HG03457 (cell line): ENCODE data around the gene GYPA.
A peak's percentile ranks its signal among the peaks of the same experiment; 100 is the strongest.
"Not testable (repeated sequence)": the region's sequence is repeated elsewhere in the genome, so short reads cannot be mapped to it uniquely, and the experiment has no call there.

Experiments
- ATAC-seq: cut with Tn5 transposase; IDR thresholded peaks from one replicate; pipeline ENCODE4 v1.9.1; 2021; ENCODE audit warnings: moderate number of reproducible peaks; ENCODE audit not compliant: unreplicated experiment

Gene GYPA

GRCh38 chr4:144140594-144141295, at the start of gene GYPA:
TSS of gene GYPA (minus strand) at chr4:144140718. CDS start at chr4:144140635, 83 bp downstream.
- not testable (repeated sequence) for ATAC-seq

- no peak for ATAC-seq
Measured at GRCh38 chr4:144190009-144190408, 49.5 kb upstream of the GYPA start.

- peak; percentile 77 for ATAC-seq
Measured at GRCh38 chr4:144189121-144189520, 48.6 kb upstream of the GYPA start.

GRCh38 chr4:144185086-144185485, 44.6 kb upstream of the GYPA start:
- ATAC-seq, result no peak

- ATAC-seq, result no peak
Measured at GRCh38 chr4:144183165-144183564, 42.6 kb upstream of the GYPA start.

- no peak for ATAC-seq
Measured at GRCh38 chr4:144181391-144181790, 40.9 kb upstream of the GYPA start.

GRCh38 chr4:144179152-144179739, 38.7 kb upstream of the GYPA start:
- no peak for ATAC-seq

- no peak for ATAC-seq
Measured at GRCh38 chr4:144178414-144178813, 37.9 kb upstream of the GYPA start.

GRCh38 chr4:144176476-144176875, 36.0 kb upstream of the GYPA start:
- no peak for ATAC-seq

GRCh38 chr4:144174401-144175067, 34.0 kb upstream of the GYPA start:
- ATAC-seq, result peak; percentile 64

GRCh38 chr4:144171697-144172096, 31.2 kb upstream of the GYPA start:
- no peak for ATAC-seq

- ATAC-seq, result no peak
Measured at GRCh38 chr4:144169211-144169610, 28.7 kb upstream of the GYPA start.

GRCh38 chr4:144154044-144154443, 13.5 kb upstream of the GYPA start:
- ATAC-seq, result no peak

GRCh38 chr4:144142690-144143326, 2.3 kb upstream of the GYPA start:
- peak; percentile 71 for ATAC-seq

GRCh38 chr4:144141493-144141892, 975 bp upstream of the GYPA start:
- ATAC-seq, result no peak

GRCh38 chr4:144139991-144140390, 527 bp downstream of the GYPA start:
- not testable (repeated sequence) for ATAC-seq

GRCh38 chr4:144139547-144139946, 971 bp downstream of the GYPA start:
- ATAC-seq, result not testable (repeated sequence)

- ATAC-seq, result not testable (repeated sequence)
Measured at GRCh38 chr4:144138239-144138638, 2.3 kb downstream of the GYPA start.

- not testable (repeated sequence) for ATAC-seq
Measured at GRCh38 chr4:144137137-144137931, 3.2 kb downstream of the GYPA start.

GRCh38 chr4:144136189-144136588, 4.3 kb downstream of the GYPA start:
- ATAC-seq, result not testable (repeated sequence)

- not testable (repeated sequence) for ATAC-seq
Measured at GRCh38 chr4:144130167-144130566, 10.4 kb downstream of the GYPA start.
